NCI-H1092 treated with DMSO at 0.1 percent for 48 hours (cell line): ENCODE results near the gene FBXW11.
"Not testable (repeated sequence)": the region's sequence is repeated elsewhere in the genome, so short reads cannot be mapped to it uniquely, and the experiment has no call there.

Experiments
- DNase-seq: peaks from one replicate; lab custom pipeline; 2025; lab: John Stamatoyannopoulos, UW

The FBXW11 gene

GRCh38 chr5:172020110-172020786 is 13.8 kb upstream of the FBXW11 start:
- not testable (repeated sequence) for DNase-seq

GRCh38 chr5:172015346-172015745 is 8.9 kb upstream of the FBXW11 start:
- DNase-seq = no peak

- peak; percentile 1 for DNase-seq
These were observed 3.8 kb upstream of the FBXW11 start for GRCh38 chr5:172010278-172010677.

GRCh38 chr5:172009536-172010270 is 3.3 kb upstream of the FBXW11 start:
- no peak for DNase-seq

- DNase-seq = no peak
These were observed 2.3 kb upstream of the FBXW11 start for GRCh38 chr5:172008689-172009141.

DNA sequence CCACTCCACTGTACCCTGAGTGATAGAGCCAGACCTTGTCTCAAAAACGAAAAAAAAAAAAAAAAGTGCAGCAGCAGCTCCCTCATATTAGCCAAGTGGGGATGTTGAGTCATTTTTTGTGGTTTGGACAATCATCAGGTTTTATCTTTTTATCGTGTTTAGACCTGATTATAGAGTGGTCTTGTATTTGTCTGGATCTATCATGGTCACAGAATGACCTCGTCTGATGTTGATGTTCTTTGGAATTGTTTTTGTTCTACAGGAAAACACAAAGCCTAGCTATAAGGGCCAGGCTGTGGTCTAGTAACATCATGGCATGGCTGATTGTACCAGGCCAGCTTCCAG is 1.6 kb upstream of the FBXW11 start:
- DNase-seq = no peak

DNA sequence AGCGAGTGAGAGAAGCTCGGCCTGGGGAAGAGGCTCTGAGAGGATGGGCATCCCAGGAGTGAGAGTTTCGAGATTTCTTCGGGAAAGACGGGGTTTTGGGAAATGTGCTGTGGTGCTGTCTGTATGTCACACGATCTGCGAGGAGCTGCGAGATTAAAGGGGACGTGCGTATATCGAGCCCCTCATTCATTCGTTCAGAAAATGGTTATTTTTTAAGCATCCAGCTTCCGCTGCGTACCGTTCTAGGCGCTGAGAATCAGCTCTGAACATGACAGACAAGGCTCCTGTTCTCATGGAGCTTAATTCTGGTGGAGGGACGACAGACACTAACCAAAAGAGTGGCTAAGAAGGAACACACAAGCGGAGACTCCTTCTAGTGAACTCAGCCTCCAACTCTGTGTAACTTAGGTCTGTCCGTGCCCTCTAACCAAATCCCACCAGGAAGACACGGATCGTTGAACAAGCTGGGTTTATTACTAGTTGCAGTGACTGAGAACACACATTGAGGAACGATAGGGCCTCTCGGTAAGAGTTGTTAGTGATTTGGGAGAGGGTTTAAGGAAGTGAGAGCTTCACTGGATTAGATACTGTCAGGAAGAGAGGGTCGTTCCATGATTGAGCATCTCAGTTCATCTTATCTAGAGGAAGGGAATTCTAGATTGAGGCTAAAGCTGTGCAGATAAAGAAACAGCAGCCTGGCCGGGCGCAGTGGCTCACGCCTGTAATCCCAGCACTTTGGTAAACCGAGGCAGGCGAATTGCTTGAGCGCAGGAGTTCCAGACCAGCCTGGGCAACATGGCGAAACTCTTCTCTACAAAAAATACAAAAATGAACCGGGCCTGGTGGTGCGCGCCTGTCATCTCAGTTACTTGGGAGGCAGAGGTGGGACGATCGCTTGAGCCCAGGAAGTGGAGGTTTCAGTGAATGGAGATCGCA is 1.0 kb upstream of the FBXW11 start:
- peak; percentile 26 for DNase-seq

GRCh38 chr5:172005708-172006320 is 624 bp downstream of the FBXW11 start:
- DNase-seq = no peak

GRCh38 chr5:172004824-172005237 is 1.6 kb downstream of the FBXW11 start:
- DNase-seq = no peak

DNA sequence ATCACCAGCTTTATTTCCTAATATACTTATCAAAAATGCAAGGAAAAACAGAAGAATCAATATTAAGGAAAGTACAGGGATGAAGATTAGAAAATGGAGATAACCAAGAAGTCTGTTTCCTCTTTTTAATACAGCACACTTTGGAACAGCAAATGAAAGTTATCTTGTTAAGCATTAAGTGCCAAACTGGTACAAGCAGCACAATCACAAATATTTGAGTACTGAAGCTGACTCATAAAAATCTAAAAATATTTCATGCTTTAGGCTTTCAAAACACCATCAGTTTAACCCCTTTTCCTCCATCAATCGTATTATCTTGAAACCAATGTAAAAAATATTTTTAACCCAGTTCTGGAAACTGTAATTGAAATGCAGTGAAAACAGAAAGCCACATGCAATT is 2.7 kb downstream of the FBXW11 start:
- DNase-seq = no peak

DNA sequence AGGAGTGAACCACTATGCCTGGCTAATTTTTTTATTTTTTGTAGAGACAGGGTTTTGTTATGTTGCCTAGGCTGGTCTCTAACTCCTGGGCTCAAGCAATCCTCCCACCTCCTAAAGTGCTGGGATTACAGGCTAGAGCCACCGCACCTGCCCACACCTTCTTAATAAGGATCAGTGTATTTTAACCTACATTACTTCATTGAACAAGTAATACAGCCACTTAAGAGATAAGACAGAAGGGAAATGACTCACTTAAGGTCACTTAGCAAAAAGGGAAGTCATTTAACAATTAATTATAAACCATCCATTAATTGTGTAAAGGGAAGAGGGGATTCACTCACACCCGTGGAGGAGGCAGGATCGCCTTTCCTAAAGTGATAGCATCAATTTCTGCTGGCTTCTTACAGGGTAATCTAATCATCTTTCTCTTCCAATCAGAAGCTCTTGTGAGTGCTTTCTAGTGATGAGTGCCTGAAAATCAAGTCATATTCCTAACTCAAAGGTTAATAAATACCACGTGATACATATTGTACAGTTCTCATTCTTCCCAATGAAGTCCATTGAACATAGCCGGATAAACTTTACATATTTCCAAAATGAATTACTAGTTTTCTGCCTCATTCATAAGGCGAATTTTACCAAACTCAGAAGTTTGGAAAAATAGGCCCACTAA is 3.5 kb downstream of the FBXW11 start:
- DNase-seq = no peak

- no peak for DNase-seq
These were observed 4.1 kb downstream of the FBXW11 start for GRCh38 chr5:172002310-172002709.

- DNase-seq = no peak
These were observed 6.6 kb downstream of the FBXW11 start for GRCh38 chr5:171999877-172000276.

- DNase-seq = no peak
These were observed 7.3 kb downstream of the FBXW11 start for GRCh38 chr5:171999100-171999499.

DNA sequence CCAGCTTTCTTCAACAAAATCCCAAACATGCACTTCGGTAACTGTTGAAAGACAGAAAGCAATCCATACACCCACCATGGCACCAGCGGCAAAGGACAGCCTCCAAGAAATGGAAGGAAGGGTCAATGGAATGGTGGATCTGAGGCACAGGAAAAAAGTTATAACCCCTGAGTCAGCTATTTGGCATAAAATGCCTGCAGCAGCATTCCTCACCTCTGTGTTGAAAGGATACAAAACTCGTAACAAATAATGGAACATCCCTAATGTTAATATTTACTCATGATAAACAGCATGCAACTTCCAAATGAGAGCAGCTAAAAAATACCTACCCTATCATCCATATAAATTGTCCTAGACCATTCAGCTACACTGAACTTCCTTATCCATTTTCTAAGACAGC is 9.4 kb downstream of the FBXW11 start:
- no peak for DNase-seq

- DNase-seq = no peak
These were observed 13.6 kb downstream of the FBXW11 start for GRCh38 chr5:171992813-171993212.

GRCh38 chr5:171992305-171992704 is 14.1 kb downstream of the FBXW11 start:
- DNase-seq = no peak

DNA sequence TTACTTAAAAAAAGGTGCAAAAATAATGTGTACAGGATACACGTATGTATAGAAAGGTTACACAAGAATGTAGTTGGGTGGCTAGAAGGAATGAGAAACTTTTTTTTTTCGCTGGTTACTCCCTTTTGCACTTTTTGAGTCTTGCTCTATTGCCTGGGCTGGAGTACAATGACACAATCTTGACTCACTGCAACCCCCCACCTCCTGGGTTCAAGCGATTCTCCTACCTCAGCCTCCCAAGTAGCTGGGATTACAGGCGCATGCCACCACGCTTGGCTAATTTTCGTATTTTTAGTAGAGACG is 15.8 kb downstream of the FBXW11 start:
- DNase-seq = no peak

DNA sequence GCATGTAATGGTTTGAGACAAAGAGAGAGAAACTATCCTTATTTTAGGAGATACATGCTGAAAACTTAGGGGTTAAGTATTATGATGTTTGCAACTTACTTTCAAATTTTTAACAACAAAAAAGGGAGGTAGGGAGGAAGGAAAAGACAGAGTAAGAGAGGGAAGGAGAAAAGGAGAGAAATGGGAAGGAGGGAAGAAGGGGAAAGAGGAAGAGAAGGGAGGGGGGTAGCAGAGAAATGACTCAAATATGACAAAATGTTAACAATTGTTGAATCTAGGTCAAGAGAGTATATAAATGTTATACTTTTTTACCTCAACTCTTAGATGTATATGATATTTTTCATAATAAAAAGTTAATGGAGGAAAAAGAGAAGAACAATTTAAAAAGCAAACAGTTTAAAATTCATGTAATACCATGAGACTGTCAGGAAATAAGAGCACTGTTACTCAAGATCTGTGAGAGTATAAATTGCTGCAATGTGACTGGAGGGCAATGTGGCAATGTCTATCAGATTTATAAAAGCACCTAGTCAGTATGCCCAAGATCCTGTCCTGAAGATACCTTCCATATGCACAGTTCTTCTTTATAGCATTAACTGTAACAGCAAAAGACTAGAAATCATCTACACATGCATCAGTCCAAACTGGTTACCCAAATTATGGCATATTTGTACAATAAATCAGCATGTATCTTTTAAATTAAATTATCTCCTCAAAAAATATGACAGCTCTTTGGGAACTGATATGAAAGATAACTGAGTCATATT is 16.3 kb downstream of the FBXW11 start:
- DNase-seq = no peak

- DNase-seq = no peak
These were observed 17.2 kb downstream of the FBXW11 start for GRCh38 chr5:171989276-171989675.

DNA sequence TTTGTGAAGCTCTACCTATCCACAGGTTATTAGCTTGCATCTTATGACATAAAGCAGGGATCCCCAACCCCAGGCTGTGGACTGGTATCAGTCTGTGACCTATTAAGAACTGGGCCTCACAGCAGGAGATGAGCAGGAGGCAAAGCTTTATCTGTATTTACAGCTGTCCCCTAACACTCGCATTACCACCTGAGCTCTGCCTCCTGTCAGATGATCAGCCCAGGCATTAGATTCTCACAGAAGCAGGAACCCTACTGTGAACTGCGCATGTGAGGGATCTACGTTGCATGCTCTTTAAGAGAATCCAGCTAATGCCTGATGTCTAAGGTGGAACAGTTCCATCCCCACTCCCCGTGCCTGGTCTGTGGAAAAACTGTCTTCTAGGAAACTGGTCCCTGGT is 19.7 kb downstream of the FBXW11 start:
- no peak for DNase-seq
